ENCODE measurements around the gene SLC22A17. TPM values are rescaled to one million over a fixed set of nuclear protein-coding genes. Genes with fewer than 3 reads are reported as not detected.

SLC22A17 gene
- total and polyA plus RNA-seq, 10 of the 15 experiments (the other 5 are each of a cell fraction or from before 2014, with no cell fraction given), result not detected

DNA sequence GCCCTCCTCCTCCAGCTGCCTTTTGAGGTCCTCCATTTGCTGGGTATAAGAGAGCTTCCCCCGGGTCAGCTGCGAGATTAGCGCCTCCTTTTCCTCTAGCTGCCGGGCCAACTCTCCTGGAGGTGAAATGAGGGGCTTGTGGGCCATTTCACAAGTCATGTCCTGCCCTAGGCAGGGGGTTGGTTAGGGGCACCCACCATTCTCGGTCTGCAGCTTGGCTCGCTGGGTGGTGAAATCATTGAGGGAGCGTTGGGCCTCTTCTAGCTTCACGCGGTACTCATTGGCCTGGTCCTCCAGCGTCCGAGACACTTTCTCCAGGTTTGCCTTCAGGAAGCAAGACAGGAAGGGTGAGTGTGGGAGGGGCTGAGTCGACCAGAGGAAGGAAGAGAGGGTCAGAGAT lies 36.7 kb upstream of the SLC22A17 start (continued):
- TF ChIP-seq ASH2L (IDR thresholded peaks at IDR 0.05; ENCODE audit: borderline replicate concordance, low read depth) (no peak), CBX3 (IDR thresholded peaks at IDR 0.05; ENCODE audit: borderline replicate concordance, low read depth) (no peak)

DNA sequence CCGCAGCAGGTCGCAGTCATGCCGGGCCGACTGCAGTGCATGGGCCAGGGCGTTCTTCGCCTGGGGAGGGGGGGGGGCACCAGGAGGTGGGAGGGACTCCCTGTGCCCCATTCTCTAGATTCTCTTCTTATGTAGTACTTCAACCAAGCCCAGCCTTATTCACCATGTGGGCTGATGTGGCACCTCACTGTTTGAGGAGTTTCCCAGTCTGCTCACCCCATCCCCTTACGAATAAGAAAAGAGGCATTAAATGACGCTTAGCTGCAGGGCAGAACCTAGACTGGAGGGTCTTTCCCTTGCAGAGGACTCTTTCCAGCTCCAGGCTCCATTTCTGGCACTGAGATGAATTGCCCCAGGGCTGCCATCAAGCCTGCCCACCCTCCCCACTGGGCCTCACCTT lies 36.3 kb upstream of the SLC22A17 start:
- Histone ChIP-seq H3K9ac (ENCODE audit: control insufficient read depth, insufficient read depth, low read length) (no peak overlapping the region), H3K27ac (ENCODE audit: control insufficient read depth, insufficient read depth) (no peak overlapping the region), H3K36me3 (ENCODE audit: control insufficient read depth in 2 of 2, insufficient read depth in 2 of 2, low read length in 1 of 2) (no peaks in the 10 kb centered on the region), H4K20me1 (ENCODE audit: control insufficient read depth, insufficient read depth) (no peaks in the 10 kb centered on the region), H3K27me3 (replicated peaks in 1 of 2; ENCODE audit: control insufficient read depth in 2 of 2, insufficient read depth in 2 of 2, low read length in 1 of 2) (no peaks in the 10 kb centered on the region; a peak in 2 of 4 replicates), H3K4me3 (no peak overlapping the region), H2AFZ (ENCODE audit: control insufficient read depth, low read depth, low read length) (no peak overlapping the region), H3K4me2 (ENCODE audit: control insufficient read depth, insufficient read depth) (no peak overlapping the region), H3K9me3 (replicated peaks; ENCODE audit: control insufficient read depth, insufficient read depth, low read length) (no peaks in the 10 kb centered on the region), H3K4me1 (ENCODE audit: control insufficient read depth, insufficient read depth, low read length) (no peaks in the 10 kb centered on the region), H3K79me2 (ENCODE audit: control insufficient read depth, insufficient read depth, low read length) (no peaks in the 10 kb centered on the region)
- intact Hi-C loops (cut with micrococcal nuclease; ENCODE audit: unreplicated experiment) (no loop called here), in situ Hi-C loops (cut with MboI) (no loop called here)
- FAIRE-seq, result no peak
- DNase-seq (ENCODE audit: low read depth, low spot score), result no peak
- ATAC-seq, result no peak
- POLR2A ChIA-PET, result no interaction called here
- RAD21 ChIA-PET (ENCODE audit: unreplicated experiment), result no interaction called here
- no TSS peak for BruUV-seq (replicated peaks)
- CTCF ChIA-PET, result no interaction called here
- SMC1A ChIA-PET (ENCODE audit: uncharacterized antibody, unreplicated experiment), result no interaction called here
- TF ChIP-seq YBX1 (IDR thresholded peaks at IDR 0.05) (no peak), ZNF384 (IDR thresholded peaks at IDR 0.05; ENCODE audit: borderline replicate concordance, low read depth, low read length) (no peak), CREM (IDR thresholded peaks at IDR 0.05; ENCODE audit: low read depth) (no peak), RAD51 (IDR thresholded peaks at IDR 0.05) (no peak)
- 70% methylated on average over 6 of the region's 8 CpGs for WGBS (ENCODE audit: insufficient coverage, insufficient replicate concordance, low lambda C conversion rate, missing lambda C conversion rate)
